Measurements from ENCODE around the gene MROH7. TPM values are rescaled to one million over a fixed set of nuclear protein-coding genes. Genes with fewer than 3 reads are reported as not detected.

Gene MROH7
- polyA plus RNA-seq, 3 donors = 1.1 TPM; not detected in 2

DNA sequence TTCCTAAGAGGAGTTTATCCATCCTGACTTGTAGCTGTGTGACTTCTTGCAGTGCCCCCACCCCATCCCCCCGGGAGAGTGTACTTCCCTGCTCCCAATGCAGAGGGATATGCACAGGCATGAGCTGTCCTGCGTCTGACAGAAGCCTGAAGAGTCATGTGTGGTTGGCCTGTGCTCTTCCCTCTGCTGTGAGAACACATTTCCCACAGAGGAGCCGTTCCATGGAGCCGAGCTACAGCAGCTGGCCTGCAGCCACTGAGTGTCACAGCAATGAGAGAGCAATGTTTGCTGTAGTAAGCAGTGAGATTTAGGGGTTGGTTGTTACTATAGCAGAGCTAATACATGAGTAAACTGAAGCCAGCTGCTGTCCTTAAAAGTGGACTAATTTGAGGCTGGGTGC, 100.7 kb downstream of the MROH7 start:
- no peak overlapping the region for H3K9ac ChIP-seq (ENCODE audit: insufficient read depth, low read length, poor library complexity, severe bottlenecking)
- no peaks in the 10 kb centered on the region for H3K9me3 ChIP-seq (replicated peaks in 1 of 2; ENCODE audit: control insufficient read depth in 1 of 2, insufficient read depth in 1 of 2, low read length in 2 of 2)
- no peaks in the 10 kb centered on the region for H4K20me1 ChIP-seq (ENCODE audit: insufficient read depth, low read length)
- no peak overlapping the region for H3K4me2 ChIP-seq (replicated peaks; ENCODE audit: extremely low read depth, low read length, poor library complexity, severe bottlenecking)
- no peak overlapping the region for H2AFZ ChIP-seq (ENCODE audit: insufficient read depth, low read depth, low read length, poor library complexity, severe bottlenecking)
- Mint-ChIP-seq H3K36me3 (peaks cover 50 to 79% of the 10 kb centered on the region in 2 donors), H3K4me1 (no peaks in the 10 kb centered on the region), H3K27ac (peak overlapping the region in 1 of 7 donors; percentile 76), H3K27me3 (ENCODE audit: low read depth in 3 of 3) (peaks cover 0 to 2% (median 0%) of the 10 kb centered on the region in 3 donors), H3K4me3 (no peak overlapping the region), H3K9me3 (no peaks in the 10 kb centered on the region)
- no peaks in the 10 kb centered on the region for H3K27me3 ChIP-seq (ENCODE audit: control insufficient read depth in 2 of 2, insufficient read depth in 2 of 2, low read length in 2 of 2)
- no peak overlapping the region for H3K27ac ChIP-seq (ENCODE audit: low read depth in 1 of 2, low read length in 2 of 2)
- TF ChIP-seq, protein P1, sequence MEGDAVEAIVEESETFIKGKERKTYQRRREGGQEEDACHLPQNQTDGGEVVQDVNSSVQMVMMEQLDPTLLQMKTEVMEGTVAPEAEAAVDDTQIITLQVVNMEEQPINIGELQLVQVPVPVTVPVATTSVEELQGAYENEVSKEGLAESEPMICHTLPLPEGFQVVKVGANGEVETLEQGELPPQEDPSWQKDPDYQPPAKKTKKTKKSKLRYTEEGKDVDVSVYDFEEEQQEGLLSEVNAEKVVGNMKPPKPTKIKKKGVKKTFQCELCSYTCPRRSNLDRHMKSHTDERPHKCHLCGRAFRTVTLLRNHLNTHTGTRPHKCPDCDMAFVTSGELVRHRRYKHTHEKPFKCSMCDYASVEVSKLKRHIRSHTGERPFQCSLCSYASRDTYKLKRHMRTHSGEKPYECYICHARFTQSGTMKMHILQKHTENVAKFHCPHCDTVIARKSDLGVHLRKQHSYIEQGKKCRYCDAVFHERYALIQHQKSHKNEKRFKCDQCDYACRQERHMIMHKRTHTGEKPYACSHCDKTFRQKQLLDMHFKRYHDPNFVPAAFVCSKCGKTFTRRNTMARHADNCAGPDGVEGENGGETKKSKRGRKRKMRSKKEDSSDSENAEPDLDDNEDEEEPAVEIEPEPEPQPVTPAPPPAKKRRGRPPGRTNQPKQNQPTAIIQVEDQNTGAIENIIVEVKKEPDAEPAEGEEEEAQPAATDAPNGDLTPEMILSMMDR (IDR thresholded peaks at IDR 0.05) = no peak
- intact Hi-C loops (cut with micrococcal nuclease) = no loop called here
- peaks cover 53 to 71% of the 10 kb centered on the region in 2 donors for H3K36me3 ChIP-seq (replicated peaks in 1 of 2; ENCODE audit: control insufficient read depth in 1 of 2, insufficient read depth in 2 of 2, low read length in 2 of 2)
- no peaks in the 10 kb centered on the region for H3K4me1 ChIP-seq (ENCODE audit: control insufficient read depth in 1 of 2, insufficient read depth in 2 of 2, low read length in 2 of 2)
- H3K4me3 ChIP-seq (replicated peaks in 1 of 3; ENCODE audit: low read depth in 2 of 3, low read length in 3 of 3) = no peak overlapping the region
- no peaks in the 10 kb centered on the region for H3K79me2 ChIP-seq (ENCODE audit: insufficient read depth, low read length)
- no peak for DNase-seq
- 91% methylated on average over 4 of the region's 4 CpGs for WGBS (ENCODE audit: insufficient coverage)

DNA sequence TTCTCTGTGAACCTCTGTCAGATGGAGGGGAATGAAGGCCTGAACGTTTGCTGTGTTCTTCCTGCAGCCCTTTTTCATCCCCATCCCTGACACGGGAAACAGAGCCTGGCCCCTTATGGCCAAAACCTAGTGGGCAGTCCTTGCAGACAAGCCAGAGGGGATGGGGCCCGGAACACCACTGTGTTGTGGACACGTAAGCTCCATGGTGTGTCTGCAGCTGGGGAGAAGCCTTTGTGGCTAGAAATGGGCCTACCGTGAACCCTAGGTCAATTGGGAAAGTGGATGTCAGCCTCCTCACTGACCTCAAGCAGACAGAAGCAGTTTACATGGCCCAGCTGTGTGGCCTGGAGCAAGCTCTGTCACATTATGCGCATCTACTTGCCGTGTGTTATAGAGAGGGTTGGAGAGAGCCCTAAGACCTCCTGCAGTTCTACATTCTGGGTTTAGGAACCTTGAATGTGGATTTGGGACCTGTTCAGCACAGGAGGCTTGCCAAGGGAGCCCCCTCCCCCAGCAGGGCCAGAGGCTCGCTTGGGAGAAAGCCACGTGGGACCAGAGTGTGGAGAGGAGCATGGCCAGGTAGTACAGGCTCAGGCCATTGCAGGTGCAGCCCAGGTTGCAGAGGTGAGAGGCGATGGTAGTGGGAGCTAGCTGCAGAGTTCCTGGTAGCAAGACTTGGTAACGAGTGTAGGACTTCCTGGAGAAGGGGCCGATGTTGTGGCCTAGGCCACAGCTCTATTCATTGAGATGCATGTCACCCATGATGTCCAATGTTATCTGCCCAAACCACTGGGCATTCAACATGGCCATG, 102.0 kb downstream of the MROH7 start:
- Histone ChIP-seq H3K36me3 (replicated peaks in 1 of 2; ENCODE audit: control insufficient read depth in 1 of 2, insufficient read depth in 2 of 2, low read length in 2 of 2) (peaks cover 42 to 58% of the 10 kb centered on the region in 2 donors), H3K27ac (ENCODE audit: low read depth in 1 of 2, low read length in 2 of 2) (no peak overlapping the region), H2AFZ (ENCODE audit: insufficient read depth, low read depth, low read length, poor library complexity, severe bottlenecking) (no peak overlapping the region), H3K4me1 (ENCODE audit: control insufficient read depth in 1 of 2, insufficient read depth in 2 of 2, low read length in 2 of 2) (no peaks in the 10 kb centered on the region), H3K4me2 (replicated peaks; ENCODE audit: extremely low read depth, low read length, poor library complexity, severe bottlenecking) (no peak overlapping the region), H3K79me2 (ENCODE audit: insufficient read depth, low read length) (no peaks in the 10 kb centered on the region), H3K27me3 (ENCODE audit: control insufficient read depth in 2 of 2, insufficient read depth in 2 of 2, low read length in 2 of 2) (no peaks in the 10 kb centered on the region), H3K4me3 (replicated peaks in 1 of 3; ENCODE audit: low read depth in 2 of 3, low read length in 3 of 3) (no peak overlapping the region), H3K9ac (ENCODE audit: insufficient read depth, low read length, poor library complexity, severe bottlenecking) (no peak overlapping the region), H3K9me3 (replicated peaks in 1 of 2; ENCODE audit: control insufficient read depth in 1 of 2, insufficient read depth in 1 of 2, low read length in 2 of 2) (no peaks in the 10 kb centered on the region), H4K20me1 (ENCODE audit: insufficient read depth, low read length) (no peaks in the 10 kb centered on the region)
- intact Hi-C loops (cut with micrococcal nuclease) = no loop called here
- TF ChIP-seq, protein P1 (IDR thresholded peaks at IDR 0.05) = no peak
- Mint-ChIP-seq H3K36me3 (peaks cover 38 to 66% of the 10 kb centered on the region in 2 donors), H3K4me1 (no peaks in the 10 kb centered on the region), H3K4me3 (no peak overlapping the region), H3K27ac (peak overlapping the region in 3 of 7 donors; percentile 19 to 62 (median 37)), H3K9me3 (no peaks in the 10 kb centered on the region), H3K27me3 (ENCODE audit: low read depth in 3 of 3) (peaks cover 0 to 2% (median 1%) of the 10 kb centered on the region in 3 donors)
- DNase-seq = no peak
- WGBS (ENCODE audit: insufficient coverage) = 100% methylated on average over 2 of the region's 12 CpGs
